ENCODE results near the gene PDE6B.
"Not testable (repeated sequence)": the region's sequence is repeated elsewhere in the genome, so short reads cannot be mapped to it uniquely, and the experiment has no call there.

PDE6B gene

GRCh38 chr4:637536-638280, 12.3 kb downstream of the PDE6B start:
- no peak for DNase-seq

- not testable (repeated sequence) for DNase-seq
Measured at GRCh38 chr4:642366-642765, 17.0 kb downstream of the PDE6B start.

GRCh38 chr4:646460-646859, 21.1 kb downstream of the PDE6B start:
- DNase-seq: no peak

- DNase-seq: no peak
Measured at GRCh38 chr4:647481-647880, 22.1 kb downstream of the PDE6B start.

GRCh38 chr4:648579-649292, 23.4 kb downstream of the PDE6B start:
- no peak for DNase-seq

- DNase-seq: no peak
Measured at GRCh38 chr4:649293-649625, 23.9 kb downstream of the PDE6B start.

GRCh38 chr4:649751-650310, 24.5 kb downstream of the PDE6B start:
- no peak for DNase-seq

- no peak for DNase-seq
Measured at GRCh38 chr4:650461-650860, 25.1 kb downstream of the PDE6B start.

GRCh38 chr4:650951-651883, 25.8 kb downstream of the PDE6B start:
- DNase-seq: no peak

GRCh38 chr4:651884-652642, 26.7 kb downstream of the PDE6B start:
- DNase-seq: no peak

- no peak for DNase-seq
Measured at GRCh38 chr4:653080-653821, 27.9 kb downstream of the PDE6B start.

GRCh38 chr4:653831-654502, 28.6 kb downstream of the PDE6B start:
- no peak for DNase-seq

GRCh38 chr4:654503-654845, 29.1 kb downstream of the PDE6B start:
- DNase-seq: no peak

- no peak for DNase-seq
Measured at GRCh38 chr4:654871-655463, 29.6 kb downstream of the PDE6B start.

- no peak for DNase-seq
Measured at GRCh38 chr4:655464-656151, 30.2 kb downstream of the PDE6B start.

- no peak for DNase-seq
Measured at GRCh38 chr4:656436-657337, 31.3 kb downstream of the PDE6B start.

GRCh38 chr4:657338-657833, 32.0 kb downstream of the PDE6B start:
- no peak for DNase-seq

GRCh38 chr4:657834-658667, 32.7 kb downstream of the PDE6B start:
- no peak for DNase-seq

Measured in activated CD4-positive, CD25-positive, alpha-beta regulatory T cell treated with anti-CD3 and anti-CD28 coated beads, Interleukin-2, amount 50 U/mL, for 72 hours (primary cell).